Peyer's patch (tissue), 4 donors: ENCODE results near the gene LAP3. TPM values are rescaled to one million over a fixed set of nuclear protein-coding genes. Genes with fewer than 3 reads are reported as not detected.

Experiments
- DNase-seq, 3 donors: peaks; one replicate each; pipeline ENCODE4 v3.0.0-alpha.2; 2017 to 2019
- H3K27ac ChIP-seq, 4 donors: fragments of 200-600 bp; sonication (generic); one replicate each; pipeline ENCODE4 v1.5.1; 2016 to 2019
- H3K27me3 ChIP-seq, 2 donors: fragments of 200-600 bp; sonication (generic); one replicate each; pipeline ENCODE4 v1.5.1; 2019
- H3K36me3 ChIP-seq, 3 donors: fragments of 200-600 bp; sonication (generic); one replicate each; pipeline ENCODE4 v1.5.1; 2016 to 2019
- H3K4me1 ChIP-seq, 4 donors: fragments of 200-600 bp; sonication (generic); one replicate each; pipeline ENCODE4 v1.5.1; 2016 to 2019
- H3K4me3 ChIP-seq, 4 donors: fragments of 200-600 bp; sonication (generic); 1 replicate in 3 of 4; 2 replicates in 1 of 4; pipeline ENCODE4 v1.5.1; 2016 to 2019; ENCODE audit warnings: mild to moderate bottlenecking in 1 of 4
- H3K9me3 ChIP-seq, 4 donors: fragments of 200-600 bp; sonication (generic); one replicate each; pipeline ENCODE4 v1.5.1; 2016 to 2019; ENCODE audit warnings: mild to moderate bottlenecking in 1 of 4
- CTCF ChIP-seq, 6 experiments: fragments of 450-650 bp in 4 of 6; fragments of 200-600 bp in 2 of 6; sonication (generic) in 1 of 6; IDR thresholded peaks; one replicate each; pipeline ENCODE4 v1.5.1; 2017 to 2019; ENCODE audit warnings: antibody characterized with exemption in 6 of 6, mild to moderate bottlenecking in 3 of 6, moderate library complexity in 1 of 6
- POLR2A ChIP-seq, 2 donors: fragments of 450-650 bp; IDR thresholded peaks; one replicate each; pipeline ENCODE4 v1.5.1; 2017; ENCODE audit warnings: antibody characterized with exemption in 2 of 2, mild to moderate bottlenecking in 2 of 2, moderate library complexity in 2 of 2
- total RNA-seq, 4 donors: library from RNA; depleted of rRNA; stranded (reverse); fragments of >200 nt; gene quantifications; one replicate each; pipeline ENCODE4 v1.1.0, GENCODE V29; 2016

Gene LAP3
- total RNA-seq, 4 donors from 2014 or later: 41.4 to 79.2 (median 67.4) TPM

DNA sequence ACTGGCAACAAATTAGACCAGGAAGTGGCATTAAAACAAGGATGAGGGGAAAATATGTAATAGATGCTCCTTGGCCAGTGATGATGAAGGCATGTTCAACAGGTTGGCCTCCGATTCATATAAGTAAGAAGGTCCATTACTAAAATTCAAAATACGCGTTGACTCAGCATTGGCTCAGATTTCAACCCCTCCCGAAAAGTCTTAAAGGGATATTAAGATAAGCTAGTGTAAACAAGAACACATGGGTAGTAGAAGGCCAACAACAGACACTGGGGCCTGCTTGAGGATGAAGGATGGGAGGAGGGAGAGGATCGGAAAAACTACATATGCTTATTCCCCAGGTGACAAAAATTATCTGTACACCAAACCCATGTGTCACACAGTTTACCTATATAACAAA, 19.1 kb upstream of the LAP3 start:
- H3K4me3 ChIP-seq: no peak overlapping the region
- no peaks in the 10 kb centered on the region for H3K27me3 ChIP-seq
- no peaks in the 10 kb centered on the region for H3K9me3 ChIP-seq
- DNase-seq: no peak
- H3K27ac ChIP-seq: no peak overlapping the region
- no peaks in the 10 kb centered on the region for H3K4me1 ChIP-seq
- no peak for TF ChIP-seq CTCF (IDR thresholded peaks at IDR 0.05)
- TF ChIP-seq POLR2A (IDR thresholded peaks at IDR 0.05): no peak
- H3K36me3 ChIP-seq: no peaks in the 10 kb centered on the region

DNA sequence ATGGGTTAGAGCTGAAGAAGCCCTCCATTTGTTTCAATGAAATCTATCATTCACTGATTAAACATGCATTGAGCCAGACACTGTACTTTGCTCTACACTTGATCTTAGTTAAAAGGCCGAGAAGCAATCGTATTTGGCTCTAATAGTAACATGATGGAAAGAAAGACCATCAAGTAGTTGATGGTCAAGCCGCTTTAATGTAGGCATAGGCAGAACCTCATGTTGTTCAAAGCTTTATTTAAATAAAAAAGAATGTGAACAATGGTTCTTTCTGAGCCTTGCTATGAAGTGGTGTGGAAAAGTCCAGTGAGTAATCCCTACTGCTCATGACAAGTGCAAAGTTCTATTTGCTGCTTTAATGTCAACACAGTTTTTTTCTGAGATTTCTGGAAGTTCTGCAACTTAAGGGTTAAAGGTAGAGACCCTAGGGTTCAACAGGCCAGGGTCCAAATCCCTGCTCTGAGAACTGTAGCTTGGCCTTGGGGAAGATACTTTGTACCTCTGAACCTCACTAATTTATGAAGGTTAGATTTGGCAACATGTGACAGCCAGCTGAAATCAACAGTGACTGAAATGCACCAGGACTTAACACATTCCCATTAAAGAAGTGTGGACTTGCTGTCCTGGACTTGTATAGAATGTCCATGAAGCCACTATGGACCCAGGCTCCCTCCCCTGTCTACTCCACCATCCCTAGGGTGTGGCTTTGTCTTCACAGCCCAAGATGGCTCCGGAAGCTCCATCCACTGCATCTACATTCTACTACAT, 17.9 kb upstream of the LAP3 start:
- no peaks in the 10 kb centered on the region for H3K9me3 ChIP-seq
- no peaks in the 10 kb centered on the region for H3K27me3 ChIP-seq
- DNase-seq: no peak
- H3K27ac ChIP-seq: no peak overlapping the region
- H3K4me1 ChIP-seq: no peaks in the 10 kb centered on the region
- H3K4me3 ChIP-seq: no peak overlapping the region
- TF ChIP-seq POLR2A (IDR thresholded peaks at IDR 0.05) (no peak), CTCF (IDR thresholded peaks at IDR 0.05) (no peak)
- no peaks in the 10 kb centered on the region for H3K36me3 ChIP-seq

- Histone ChIP-seq H3K9me3 (no peaks in the 10 kb centered on the region), H3K27me3 (no peaks in the 10 kb centered on the region), H3K4me3 (no peak overlapping the region), H3K36me3 (no peaks in the 10 kb centered on the region), H3K27ac (no peak overlapping the region), H3K4me1 (no peaks in the 10 kb centered on the region)
- TF ChIP-seq POLR2A (IDR thresholded peaks at IDR 0.05) (no peak), CTCF (IDR thresholded peaks at IDR 0.05) (no peak)
- no peak for DNase-seq
These were observed 17.3 kb upstream of the LAP3 start for GRCh38 chr4:17559709-17560048.

DNA sequence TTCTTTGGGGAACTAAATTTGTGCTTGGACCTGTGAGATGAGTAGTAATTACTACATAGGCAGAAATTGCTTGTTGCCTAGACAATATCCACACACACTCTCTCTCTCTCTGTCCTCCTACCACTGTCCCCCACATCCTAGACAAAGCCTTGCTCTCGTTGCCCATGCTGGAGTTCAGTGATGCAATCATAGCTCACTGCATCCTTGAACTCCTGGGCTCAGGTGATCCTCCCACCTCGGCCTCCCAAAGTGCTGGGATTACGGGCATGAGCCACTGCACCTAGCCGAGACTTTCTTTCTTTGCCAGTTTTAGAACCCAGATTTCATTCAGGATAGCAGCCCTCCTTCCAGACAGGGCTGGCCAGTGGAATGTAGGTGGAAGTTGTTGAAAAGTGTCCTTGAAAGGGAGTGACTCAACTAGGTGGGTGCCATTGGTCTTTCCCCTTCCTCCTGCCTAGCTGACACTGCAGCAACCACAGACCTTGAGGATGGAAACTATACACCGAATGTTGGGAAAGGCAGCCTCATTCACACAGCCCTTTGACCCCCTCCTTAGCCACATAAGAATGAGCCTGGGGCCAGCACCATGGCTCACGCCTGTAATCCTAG, 16.8 kb upstream of the LAP3 start:
- Histone ChIP-seq H3K9me3 (no peaks in the 10 kb centered on the region), H3K27me3 (no peaks in the 10 kb centered on the region), H3K27ac (no peak overlapping the region), H3K36me3 (no peaks in the 10 kb centered on the region), H3K4me1 (no peaks in the 10 kb centered on the region), H3K4me3 (no peak overlapping the region)
- no peak for TF ChIP-seq POLR2A (IDR thresholded peaks at IDR 0.05)
- TF ChIP-seq CTCF (IDR thresholded peaks at IDR 0.05): no peak
- no peak for DNase-seq

- H3K27me3 ChIP-seq: no peaks in the 10 kb centered on the region
These were observed 15.6 kb upstream of the LAP3 start for GRCh38 chr4:17561195-17561909.

More at GRCh38 chr4:17561195-17561909, 15.6 kb upstream of the LAP3 start:
- Histone ChIP-seq H3K4me1 (no peaks in the 10 kb centered on the region), H3K9me3 (no peaks in the 10 kb centered on the region), H3K36me3 (no peaks in the 10 kb centered on the region), H3K4me3 (no peak overlapping the region), H3K27ac (no peak overlapping the region)
- DNase-seq: no peak
- TF ChIP-seq CTCF (IDR thresholded peaks at IDR 0.05) (no peak), POLR2A (IDR thresholded peaks at IDR 0.05) (no peak)
